GM18907 (cell line): Measurements from ENCODE around the gene STOX2.
"Not testable (repeated sequence)": the region's sequence is repeated elsewhere in the genome, so short reads cannot be mapped to it uniquely, and the experiment has no call there.

Experiments
- ATAC-seq: cut with Tn5 transposase; IDR thresholded peaks from one replicate; pipeline ENCODE4 v1.9.1; 2021; ENCODE audit warnings: mild to moderate bottlenecking, moderate library complexity; ENCODE audit not compliant: unreplicated experiment

Gene STOX2

GRCh38 chr4:183935355-183936005 lies 30.4 kb downstream of the STOX2 start:
- no peak for ATAC-seq

- ATAC-seq: no peak
Observed at GRCh38 chr4:183936047-183936446, 30.9 kb downstream of the STOX2 start.

- ATAC-seq: no peak
Observed at GRCh38 chr4:183936574-183937345, 31.7 kb downstream of the STOX2 start.

- ATAC-seq: no peak
Observed at GRCh38 chr4:183940864-183941263, 35.8 kb downstream of the STOX2 start.

GRCh38 chr4:183941964-183942363 lies 36.9 kb downstream of the STOX2 start:
- ATAC-seq: no peak

- no peak for ATAC-seq
Observed at GRCh38 chr4:183945741-183946140, 40.6 kb downstream of the STOX2 start.

GRCh38 chr4:183950536-183950935 lies 45.4 kb downstream of the STOX2 start:
- ATAC-seq: no peak

GRCh38 chr4:183952652-183953051 lies 47.5 kb downstream of the STOX2 start:
- ATAC-seq: not testable (repeated sequence)

GRCh38 chr4:183959319-183960045 lies 54.4 kb downstream of the STOX2 start:
- no peak for ATAC-seq

- no peak for ATAC-seq
Observed at GRCh38 chr4:183960046-183960420, 54.9 kb downstream of the STOX2 start.

GRCh38 chr4:183960962-183961541 lies 55.9 kb downstream of the STOX2 start:
- no peak for ATAC-seq

- no peak for ATAC-seq
Observed at GRCh38 chr4:183961795-183962194, 56.7 kb downstream of the STOX2 start.

- no peak for ATAC-seq
Observed at GRCh38 chr4:183962419-183962818, 57.3 kb downstream of the STOX2 start.

GRCh38 chr4:183966371-183966770 lies 61.3 kb downstream of the STOX2 start:
- ATAC-seq: no peak

- ATAC-seq: no peak
Observed at GRCh38 chr4:183967266-183967665, 62.2 kb downstream of the STOX2 start.

- no peak for ATAC-seq
Observed at GRCh38 chr4:183968502-183968901, 63.4 kb downstream of the STOX2 start.

- ATAC-seq: no peak
Observed at GRCh38 chr4:183968931-183969330, 63.8 kb downstream of the STOX2 start.

- ATAC-seq: no peak
Observed at GRCh38 chr4:183969596-183969995, 64.5 kb downstream of the STOX2 start.

- no peak for ATAC-seq
Observed at GRCh38 chr4:183971929-183972490, 66.9 kb downstream of the STOX2 start.

GRCh38 chr4:183977707-183978106 lies 72.6 kb downstream of the STOX2 start:
- no peak for ATAC-seq

GRCh38 chr4:183984566-183984965 lies 79.5 kb downstream of the STOX2 start:
- no peak for ATAC-seq
